ENCODE measurements around the gene ANK3.

DNA sequence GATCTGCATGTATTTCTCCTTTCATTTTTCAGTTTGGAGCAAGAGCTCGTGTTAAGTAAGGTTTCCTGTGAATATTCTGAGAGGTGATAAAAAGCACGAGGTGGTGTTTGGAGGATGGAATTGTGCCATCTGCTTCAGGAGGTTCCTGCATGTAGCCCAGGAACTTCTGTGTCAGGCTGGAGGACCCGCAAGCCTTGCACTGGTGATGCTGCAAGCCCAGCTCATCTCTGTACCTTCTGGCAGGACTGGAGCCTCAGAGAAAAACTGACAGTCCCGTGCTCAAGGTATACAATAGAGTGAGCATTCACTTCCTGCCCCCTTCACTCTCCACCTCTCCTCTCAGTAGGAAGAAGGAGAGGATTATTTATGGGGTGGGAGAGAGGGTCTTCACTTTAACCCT is 242.7 kb downstream of the ANK3 start:
- TF ChIP-seq, protein P1, sequence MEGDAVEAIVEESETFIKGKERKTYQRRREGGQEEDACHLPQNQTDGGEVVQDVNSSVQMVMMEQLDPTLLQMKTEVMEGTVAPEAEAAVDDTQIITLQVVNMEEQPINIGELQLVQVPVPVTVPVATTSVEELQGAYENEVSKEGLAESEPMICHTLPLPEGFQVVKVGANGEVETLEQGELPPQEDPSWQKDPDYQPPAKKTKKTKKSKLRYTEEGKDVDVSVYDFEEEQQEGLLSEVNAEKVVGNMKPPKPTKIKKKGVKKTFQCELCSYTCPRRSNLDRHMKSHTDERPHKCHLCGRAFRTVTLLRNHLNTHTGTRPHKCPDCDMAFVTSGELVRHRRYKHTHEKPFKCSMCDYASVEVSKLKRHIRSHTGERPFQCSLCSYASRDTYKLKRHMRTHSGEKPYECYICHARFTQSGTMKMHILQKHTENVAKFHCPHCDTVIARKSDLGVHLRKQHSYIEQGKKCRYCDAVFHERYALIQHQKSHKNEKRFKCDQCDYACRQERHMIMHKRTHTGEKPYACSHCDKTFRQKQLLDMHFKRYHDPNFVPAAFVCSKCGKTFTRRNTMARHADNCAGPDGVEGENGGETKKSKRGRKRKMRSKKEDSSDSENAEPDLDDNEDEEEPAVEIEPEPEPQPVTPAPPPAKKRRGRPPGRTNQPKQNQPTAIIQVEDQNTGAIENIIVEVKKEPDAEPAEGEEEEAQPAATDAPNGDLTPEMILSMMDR (conservative IDR thresholded peaks at IDR 0.05): no peak
- TF ChIP-seq EZH2 (IDR thresholded peaks at IDR 0.05; ENCODE audit: low read depth): no peak
